Activated CD8-positive, alpha-beta T cell treated with anti-CD3 and anti-CD28 coated beads, Interleukin-2, amount 10 ng/mL, durations not matched to agents 7 days and 5 days (primary cell): ENCODE results near the gene HOXA2. TPM values are rescaled to one million over a fixed set of nuclear protein-coding genes. Genes with fewer than 3 reads are reported as not detected.

ENCODE experiments used
- ATAC-seq: fragments of 150-1000 bp; cut with Tn5 transposase; one replicate; pipeline ENCODE4 v1.10.0; 2021; ENCODE audit warnings: moderate library complexity
- CTCF ChIA-PET: fragments of 350-600 bp; sonication (Branson Sonifier 250); formaldehyde crosslinking; loops from one replicate; lab custom pipeline; 2021; ENCODE audit warnings: antibody characterized with exemption; lab: Charles Lee
- POLR2A ChIA-PET: fragments of 350-600 bp; sonication (Branson Sonifier 250); formaldehyde crosslinking; loops from one replicate; lab custom pipeline; 2021; ENCODE audit warnings: antibody characterized with exemption; lab: Charles Lee
- DNase-seq: peaks from one replicate; pipeline ENCODE4 v3.0.0-alpha.2; 2020
- H3K27ac Mint-ChIP-seq: one replicate; pipeline ENCODE4 v1.8.0; 2021; ENCODE audit warnings: mild to moderate bottlenecking, mixed read lengths
- H3K27me3 Mint-ChIP-seq: one replicate; pipeline ENCODE4 v1.8.0; 2021; ENCODE audit warnings: low read depth, mixed read lengths
- H3K36me3 Mint-ChIP-seq: one replicate; pipeline ENCODE4 v1.8.0; 2021; ENCODE audit warnings: low read depth, mixed read lengths
- H3K4me1 Mint-ChIP-seq: one replicate; pipeline ENCODE4 v1.8.0; 2021; ENCODE audit warnings: low read depth, mixed read lengths
- H3K4me3 Mint-ChIP-seq: one replicate; pipeline ENCODE4 v1.8.0; 2021; ENCODE audit warnings: mild to moderate bottlenecking, mixed read lengths
- H3K9me3 Mint-ChIP-seq: one replicate; pipeline ENCODE4 v1.8.0; 2022; ENCODE audit warnings: mixed read lengths; ENCODE audit not compliant: insufficient read depth
- total RNA-seq, 2 experiments: library from RNA; stranded (reverse); gene quantifications; one replicate each; pipeline ENCODE4 v1.2.3, GENCODE V29; 2021

The HOXA2 gene
- total RNA-seq, 2 experiments from 2014 or later = not detected

GRCh38 chr7:27145165-27145913, 42.9 kb upstream of the HOXA2 start:
- ATAC-seq (no peak), DNase-seq (no peak)
- H3K27ac Mint-ChIP-seq = no peak overlapping the region
- H3K9me3 Mint-ChIP-seq = no peaks in the 10 kb centered on the region
- H3K27me3 Mint-ChIP-seq = peaks cover 46% of the 10 kb centered on the region
- peaks cover 8% of the 10 kb centered on the region for H3K4me1 Mint-ChIP-seq
- H3K36me3 Mint-ChIP-seq = no peaks in the 10 kb centered on the region
- H3K4me3 Mint-ChIP-seq = no peak overlapping the region
- ChIA-PET CTCF (interaction anchor here (0.5 kb wide), 1 partner anchor 298 kb away, joined by 4 read pairs; no protein-coding TSS in a partner anchor), POLR2A (no interaction called here)

- H3K4me3 Mint-ChIP-seq = no peak overlapping the region
- no peaks in the 10 kb centered on the region for H3K9me3 Mint-ChIP-seq
- peaks cover 6% of the 10 kb centered on the region for H3K4me1 Mint-ChIP-seq
- ChIA-PET CTCF (interaction anchor here (0.8 kb wide), 1 partner anchor 462 kb away, joined by 3 read pairs; no protein-coding TSS in a partner anchor), POLR2A (no interaction called here)
- ATAC-seq (no peak), DNase-seq (no peak)
- H3K27ac Mint-ChIP-seq = no peak overlapping the region
- H3K36me3 Mint-ChIP-seq = no peaks in the 10 kb centered on the region
- H3K27me3 Mint-ChIP-seq = peaks cover 40% of the 10 kb centered on the region
Observed at GRCh38 chr7:27144781-27145164, 42.3 kb upstream of the HOXA2 start.

GRCh38 chr7:27143950-27144780, 41.7 kb upstream of the HOXA2 start:
- H3K27ac Mint-ChIP-seq = no peak overlapping the region
- H3K36me3 Mint-ChIP-seq = no peaks in the 10 kb centered on the region
- ChIA-PET CTCF (interaction anchor here (0.8 to 1.0 kb wide), 3 partner anchors 13 to 461 kb away, joined by 3 read pairs; partner anchors contain the start of gene HOXA4), POLR2A (no interaction called here)
- peaks cover 6% of the 10 kb centered on the region for H3K4me1 Mint-ChIP-seq
- no peak for DNase-seq
- ATAC-seq = no peak
- H3K4me3 Mint-ChIP-seq = no peak overlapping the region
- peaks cover 36% of the 10 kb centered on the region for H3K27me3 Mint-ChIP-seq
- H3K9me3 Mint-ChIP-seq = no peaks in the 10 kb centered on the region

- ATAC-seq (no peak), DNase-seq (no peak)
- ChIA-PET POLR2A (no interaction called here), CTCF (interaction anchor here (0.9 to 1.0 kb wide), 2 partner anchors 12 to 18 kb away, joined by 3 read pairs; partner anchors contain the start of gene HOXA4)
- no peak within 1 kb of the TSS for H3K27ac Mint-ChIP-seq
- peaks cover 34% of the 10 kb centered on the region for H3K27me3 Mint-ChIP-seq
- peaks cover 3% of the 10 kb centered on the region for H3K4me1 Mint-ChIP-seq
- no peak within 1 kb of the TSS for H3K4me3 Mint-ChIP-seq
- no peaks in the 10 kb centered on the region for H3K36me3 Mint-ChIP-seq
- H3K9me3 Mint-ChIP-seq = no peaks in the 10 kb centered on the region
Observed at GRCh38 chr7:27143023-27143949, 40.8 kb upstream of the HOXA2 start, which contains the start of gene HOXA5. HOXA5 (minus strand) TSS chr7:27143681; CDS start chr7:27143607, 74 bp downstream.

- no peaks in the 10 kb centered on the region for H3K36me3 Mint-ChIP-seq
- ChIA-PET POLR2A (no interaction called here), CTCF (no interaction called here)
- no peak for ATAC-seq
- H3K27me3 Mint-ChIP-seq = peaks cover 32% of the 10 kb centered on the region
- no peaks in the 10 kb centered on the region for H3K4me1 Mint-ChIP-seq
- H3K9me3 Mint-ChIP-seq = no peaks in the 10 kb centered on the region
- DNase-seq = no peak
- no peak overlapping the region for H3K4me3 Mint-ChIP-seq
- no peak overlapping the region for H3K27ac Mint-ChIP-seq
Observed at GRCh38 chr7:27142580-27143022, 40.1 kb upstream of the HOXA2 start.

GRCh38 chr7:27141923-27142579, 39.6 kb upstream of the HOXA2 start:
- Mint-ChIP-seq H3K4me1 (peaks cover 2% of the 10 kb centered on the region), H3K27ac (no peak overlapping the region), H3K27me3 (peaks cover 31% of the 10 kb centered on the region), H3K36me3 (no peaks in the 10 kb centered on the region), H3K9me3 (no peaks in the 10 kb centered on the region), H3K4me3 (no peak overlapping the region)
- no peak for DNase-seq
- ChIA-PET CTCF (no interaction called here), POLR2A (no interaction called here)
- no peak for ATAC-seq

GRCh38 chr7:27141137-27141922, 38.8 kb upstream of the HOXA2 start:
- no peaks in the 10 kb centered on the region for H3K9me3 Mint-ChIP-seq
- peaks cover 25% of the 10 kb centered on the region for H3K27me3 Mint-ChIP-seq
- no peak for DNase-seq
- no peak for ATAC-seq
- no peaks in the 10 kb centered on the region for H3K36me3 Mint-ChIP-seq
- CTCF ChIA-PET = no interaction called here
- H3K4me1 Mint-ChIP-seq = peaks cover 2% of the 10 kb centered on the region
- H3K4me3 Mint-ChIP-seq = no peak overlapping the region
- no peak overlapping the region for H3K27ac Mint-ChIP-seq
- POLR2A ChIA-PET = no interaction called here

GRCh38 chr7:27140126-27140857, 37.8 kb upstream of the HOXA2 start:
- ATAC-seq (no peak), DNase-seq (no peak)
- no peak overlapping the region for H3K4me3 Mint-ChIP-seq
- H3K9me3 Mint-ChIP-seq = no peaks in the 10 kb centered on the region
- POLR2A ChIA-PET = no interaction called here
- H3K27ac Mint-ChIP-seq = no peak overlapping the region
- no peaks in the 10 kb centered on the region for H3K36me3 Mint-ChIP-seq
- H3K4me1 Mint-ChIP-seq = peaks cover 4% of the 10 kb centered on the region
- CTCF ChIA-PET = no interaction called here
- H3K27me3 Mint-ChIP-seq = peaks cover 30% of the 10 kb centered on the region

GRCh38 chr7:27139334-27140125, 37.0 kb upstream of the HOXA2 start:
- no peaks in the 10 kb centered on the region for H3K9me3 Mint-ChIP-seq

More at GRCh38 chr7:27139334-27140125, 37.0 kb upstream of the HOXA2 start:
- Mint-ChIP-seq H3K4me3 (no peak overlapping the region), H3K27ac (no peak overlapping the region), H3K27me3 (peaks cover 34% of the 10 kb centered on the region), H3K36me3 (no peaks in the 10 kb centered on the region), H3K4me1 (peaks cover 12% of the 10 kb centered on the region)
- no peak for ATAC-seq
- ChIA-PET CTCF (no interaction called here), POLR2A (no interaction called here)
- DNase-seq = no peak
